ENCODE measurements around the gene NAV1. TPM values are rescaled to one million over a fixed set of nuclear protein-coding genes. Genes with fewer than 3 reads are reported as not detected.
"Not testable (repeated sequence)": the region's sequence is repeated elsewhere in the genome, so short reads cannot be mapped to it uniquely, and the experiment has no call there.

The NAV1 gene
- total and polyA plus RNA-seq, 12 donors: 3.0 to 21.9 (median 12.8) TPM

DNA sequence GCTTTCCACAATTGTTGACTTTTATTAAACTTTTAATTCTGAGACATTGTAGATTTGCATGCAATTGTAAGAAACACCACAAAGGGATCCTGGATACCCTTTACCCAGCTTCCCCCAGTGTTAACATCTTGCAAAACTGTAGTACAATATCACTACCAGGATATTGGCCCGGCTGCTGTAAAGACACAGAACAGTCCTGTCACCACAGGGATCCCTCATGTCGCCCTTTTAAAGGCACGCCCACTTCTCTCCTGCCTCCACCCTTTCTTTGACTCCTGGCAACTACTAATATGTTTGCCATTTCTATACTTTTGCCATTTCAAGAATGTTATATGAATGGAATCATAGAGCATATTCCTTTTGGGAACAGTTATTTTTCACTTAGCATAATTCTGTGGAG, 37.0 kb downstream of the NAV1 start:
- no peak for DNase-seq
- H3K27ac ChIP-seq: no peak overlapping the region
- 77 to 89% (median 83%) methylated on average over 3 of the region's 3 CpGs for WGBS, 4 donors

DNA sequence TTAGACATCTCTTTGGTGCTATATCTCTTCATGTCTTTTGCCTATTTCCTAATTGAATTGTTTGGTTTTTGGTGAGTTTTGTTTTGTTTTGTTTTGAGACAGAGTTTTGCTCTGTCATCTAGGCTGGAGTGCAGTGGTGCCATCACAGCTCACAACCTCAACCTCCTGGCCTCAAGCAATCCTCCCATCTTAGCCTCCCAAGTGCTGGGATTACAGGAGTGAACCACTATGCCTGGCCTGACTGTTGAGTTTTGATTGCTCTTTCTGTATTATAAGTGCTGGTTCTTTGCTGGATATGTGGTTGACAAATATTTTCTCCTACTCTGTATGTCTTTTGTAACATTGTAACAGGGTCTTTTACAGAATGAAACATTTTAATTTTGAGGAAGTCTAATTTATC, 38.0 kb downstream of the NAV1 start:
- TF ChIP-seq, protein P1, sequence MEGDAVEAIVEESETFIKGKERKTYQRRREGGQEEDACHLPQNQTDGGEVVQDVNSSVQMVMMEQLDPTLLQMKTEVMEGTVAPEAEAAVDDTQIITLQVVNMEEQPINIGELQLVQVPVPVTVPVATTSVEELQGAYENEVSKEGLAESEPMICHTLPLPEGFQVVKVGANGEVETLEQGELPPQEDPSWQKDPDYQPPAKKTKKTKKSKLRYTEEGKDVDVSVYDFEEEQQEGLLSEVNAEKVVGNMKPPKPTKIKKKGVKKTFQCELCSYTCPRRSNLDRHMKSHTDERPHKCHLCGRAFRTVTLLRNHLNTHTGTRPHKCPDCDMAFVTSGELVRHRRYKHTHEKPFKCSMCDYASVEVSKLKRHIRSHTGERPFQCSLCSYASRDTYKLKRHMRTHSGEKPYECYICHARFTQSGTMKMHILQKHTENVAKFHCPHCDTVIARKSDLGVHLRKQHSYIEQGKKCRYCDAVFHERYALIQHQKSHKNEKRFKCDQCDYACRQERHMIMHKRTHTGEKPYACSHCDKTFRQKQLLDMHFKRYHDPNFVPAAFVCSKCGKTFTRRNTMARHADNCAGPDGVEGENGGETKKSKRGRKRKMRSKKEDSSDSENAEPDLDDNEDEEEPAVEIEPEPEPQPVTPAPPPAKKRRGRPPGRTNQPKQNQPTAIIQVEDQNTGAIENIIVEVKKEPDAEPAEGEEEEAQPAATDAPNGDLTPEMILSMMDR (IDR thresholded peaks at IDR 0.05): no peak
- TF ChIP-seq POLR2A (IDR thresholded peaks at IDR 0.05): no peak
- Histone ChIP-seq H3K9me3 (replicated peaks in 1 of 3) (no peaks in the 10 kb centered on the region), H3K4me1 (replicated peaks in 1 of 2) (no peaks in the 10 kb centered on the region), H3K4me3 (no peak overlapping the region), H3K36me3 (replicated peaks in 1 of 2) (no peaks in the 10 kb centered on the region), H3K27ac (no peak overlapping the region), H3K27me3 (no peaks in the 10 kb centered on the region)
- no peak for DNase-seq
- intact Hi-C loops (cut with DNase I): no loop called here

More for the DNA sequence above, 37.0 kb downstream of the NAV1 start:
- Histone ChIP-seq H3K36me3 (replicated peaks in 1 of 2) (no peaks in the 10 kb centered on the region), H3K27me3 (no peaks in the 10 kb centered on the region), H3K4me1 (replicated peaks in 1 of 2) (no peaks in the 10 kb centered on the region), H3K9me3 (replicated peaks in 1 of 3) (no peaks in the 10 kb centered on the region), H3K4me3 (no peak overlapping the region)
- intact Hi-C loops (cut with DNase I): no loop called here
- TF ChIP-seq, protein P1 (IDR thresholded peaks at IDR 0.05): no peak
- TF ChIP-seq POLR2A (IDR thresholded peaks at IDR 0.05): no peak

- WGBS, 4 donors: 78 to 89% (median 83%) methylated on average over 3 to 5 of the region's 5 CpGs
- TF ChIP-seq, protein P1 (IDR thresholded peaks at IDR 0.05): no peak
- no peak for TF ChIP-seq POLR2A (IDR thresholded peaks at IDR 0.05)
- no peak overlapping the region for H3K27ac ChIP-seq
- no peaks in the 10 kb centered on the region for H3K36me3 ChIP-seq (replicated peaks in 1 of 2)
- intact Hi-C loops (cut with DNase I): no loop called here
- no peaks in the 10 kb centered on the region for H3K27me3 ChIP-seq
- H3K4me3 ChIP-seq: no peak overlapping the region
- no peaks in the 10 kb centered on the region for H3K9me3 ChIP-seq (replicated peaks in 1 of 3)
- DNase-seq: no peak
- H3K4me1 ChIP-seq (replicated peaks in 1 of 2): peaks cover 0 to 4% of the 10 kb centered on the region in 2 donors
These were observed 39.3 kb downstream of the NAV1 start for GRCh38 chr1:201578008-201578888.

- 91 to 93% (median 92%) methylated on average over 12 of the region's 12 CpGs for WGBS, 4 donors
- intact Hi-C loops (cut with DNase I): not testable (repeated sequence)
These were observed 42.4 kb downstream of the NAV1 start for GRCh38 chr1:201581371-201581770.

More at GRCh38 chr1:201581371-201581770, 42.4 kb downstream of the NAV1 start:
- H3K4me1 ChIP-seq (replicated peaks in 1 of 2); DNase-seq; H3K36me3 ChIP-seq (replicated peaks in 1 of 2); H3K27ac ChIP-seq; H3K27me3 ChIP-seq; H3K4me3 ChIP-seq; H3K9me3 ChIP-seq (replicated peaks in 1 of 3): not testable (repeated sequence)
